MCF 10A (cell line): Measurements from ENCODE around the gene CCDC124. TPM values are rescaled to one million over a fixed set of nuclear protein-coding genes. Genes with fewer than 3 reads are reported as not detected.

Experiments used
- BruUV-seq: library from RNA; stranded (reverse); fragments of 400-500 nt; replicated peaks from 2 replicates; lab custom pipeline; 2021; lab: Mats Ljungman, UMichigan
- CTCF ChIA-PET: fragments of 300-600 bp; sonication (Branson Sonifier 250); formaldehyde crosslinking; extraction: SDS; loops from one replicate; lab custom pipeline; 2021; ENCODE audit warnings: antibody characterized with exemption, inconsistent platforms; lab: Yijun Ruan, JAX
- POLR2A ChIA-PET: fragments of 300-600, 350-650 bp; sonication (Branson Sonifier 250); formaldehyde crosslinking; extraction: SDS; loops from one replicate; lab custom pipeline; 2020; ENCODE audit warnings: antibody characterized with exemption, inconsistent platforms; lab: Yijun Ruan, JAX
- DNase-seq: peaks from one replicate; pipeline ENCODE4 v3.0.0-alpha.2; 2018; ENCODE audit not compliant: unreplicated experiment
- H3K27ac Mint-ChIP-seq: one replicate; pipeline ENCODE4 v1.8.0; 2022; ENCODE audit warnings: mild to moderate bottlenecking, low read depth, mixed read lengths; ENCODE audit not compliant: unreplicated experiment
- H3K27me3 Mint-ChIP-seq: one replicate; pipeline ENCODE4 v1.8.0; 2022; ENCODE audit warnings: mixed read lengths; ENCODE audit not compliant: insufficient read depth, unreplicated experiment
- H3K36me3 Mint-ChIP-seq: one replicate; pipeline ENCODE4 v1.8.0; 2022; ENCODE audit warnings: mild to moderate bottlenecking, moderate library complexity, mixed read lengths; ENCODE audit not compliant: insufficient read depth, unreplicated experiment
- H3K4me1 Mint-ChIP-seq: one replicate; pipeline ENCODE4 v1.8.0; 2022; ENCODE audit warnings: mixed read lengths; ENCODE audit not compliant: insufficient read depth, unreplicated experiment
- H3K4me3 Mint-ChIP-seq: one replicate; pipeline ENCODE4 v1.8.0; 2022; ENCODE audit warnings: mild to moderate bottlenecking, moderate library complexity, mixed read lengths; ENCODE audit not compliant: unreplicated experiment
- H3K9me3 Mint-ChIP-seq: one replicate; pipeline ENCODE4 v1.8.0; 2022; ENCODE audit warnings: mixed read lengths; ENCODE audit not compliant: unreplicated experiment
- intact Hi-C: fragments of 100-400 bp; cut with micrococcal nuclease; formaldehyde crosslinking; loops from 2 replicates; pipeline ENCODE4 v1.14.1; 2022
- total RNA-seq: library from RNA; stranded (reverse); gene quantifications from 2 replicates; pipeline ENCODE4 v1.2.3, GENCODE V29; 2022
- TF ChIP-seq, protein P1 (sequence below): fragments of 200-600 bp; IDR thresholded peaks from one replicate; pipeline ENCODE4 v1.8.0; 2022; ENCODE audit warnings: antibody characterized with exemption, mild to moderate bottlenecking; ENCODE audit not compliant: unreplicated experiment

The CCDC124 gene
- total RNA-seq, 1 experiment from 2014 or later, result 122 TPM

DNA sequence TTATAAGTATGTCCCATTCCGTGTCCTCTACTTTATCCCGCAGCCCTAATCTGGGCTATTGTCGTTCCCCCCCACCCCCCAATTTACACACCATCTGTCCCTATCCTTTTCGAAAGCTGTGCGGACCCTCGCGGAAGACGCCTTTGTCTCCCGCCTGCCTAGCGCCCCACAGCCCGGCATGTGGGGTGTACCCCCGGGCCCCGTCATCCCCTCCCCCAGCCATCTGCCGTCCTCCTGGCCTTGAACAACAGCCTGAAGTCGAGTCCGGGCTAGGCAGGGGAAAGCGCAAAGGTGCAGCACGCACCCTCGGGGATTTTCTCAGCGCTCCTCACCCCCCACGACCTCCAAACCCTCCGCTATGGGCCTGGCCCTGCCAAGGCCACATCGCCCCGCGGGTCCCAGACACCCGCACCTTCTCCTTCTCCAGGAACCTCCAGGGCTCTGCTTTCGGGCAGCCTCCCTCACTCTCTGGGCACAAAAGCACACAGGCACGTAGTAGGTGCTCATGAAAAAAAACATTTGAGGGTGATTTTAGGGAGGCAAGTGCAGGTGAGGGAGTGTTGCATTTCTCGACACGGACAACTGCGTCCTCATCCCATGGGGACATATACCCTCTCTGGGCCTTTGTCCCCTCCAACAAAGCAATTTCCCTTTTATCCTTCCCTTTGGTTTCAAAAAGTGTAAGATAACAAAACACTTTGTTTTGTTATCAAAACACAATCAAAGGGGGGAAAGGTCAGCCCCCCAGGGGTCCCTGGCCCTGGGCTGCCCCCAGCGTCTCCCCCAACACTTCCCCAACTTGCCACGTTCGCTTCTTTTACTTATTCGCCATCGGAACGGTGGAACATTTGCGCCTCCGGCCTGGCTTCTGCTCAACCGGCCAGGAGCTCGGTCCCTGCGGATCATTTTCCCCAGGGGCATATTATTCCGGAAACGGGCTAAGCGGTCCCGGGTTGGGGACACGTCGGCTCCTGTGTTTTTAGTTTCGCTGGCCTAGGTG, 16.4 kb downstream of the CCDC124 start:
- Mint-ChIP-seq H3K9me3 (no peaks in the 10 kb centered on the region), H3K36me3 (no peaks in the 10 kb centered on the region), H3K4me3 (peak overlapping the region; percentile 83), H3K4me1 (peaks cover 15% of the 10 kb centered on the region), H3K27ac (no peak overlapping the region), H3K27me3 (peaks cover 52% of the 10 kb centered on the region)
- intact Hi-C loops, result no loop called here
- DNase-seq, result no peak
- POLR2A ChIA-PET, result interaction anchor here (0.6 to 1.8 kb wide), 3 partner anchors 8 to 27 kb away, joined by 3 to 15 read pairs (median 3); partner anchors contain the start of gene CCDC124
- CTCF ChIA-PET, result interaction anchor here (0.6 to 1.5 kb wide), 4 partner anchors 11 to 550 kb away, joined by 3 to 8 read pairs (median 4); no protein-coding TSS in a partner anchor
- TF ChIP-seq, protein P1, sequence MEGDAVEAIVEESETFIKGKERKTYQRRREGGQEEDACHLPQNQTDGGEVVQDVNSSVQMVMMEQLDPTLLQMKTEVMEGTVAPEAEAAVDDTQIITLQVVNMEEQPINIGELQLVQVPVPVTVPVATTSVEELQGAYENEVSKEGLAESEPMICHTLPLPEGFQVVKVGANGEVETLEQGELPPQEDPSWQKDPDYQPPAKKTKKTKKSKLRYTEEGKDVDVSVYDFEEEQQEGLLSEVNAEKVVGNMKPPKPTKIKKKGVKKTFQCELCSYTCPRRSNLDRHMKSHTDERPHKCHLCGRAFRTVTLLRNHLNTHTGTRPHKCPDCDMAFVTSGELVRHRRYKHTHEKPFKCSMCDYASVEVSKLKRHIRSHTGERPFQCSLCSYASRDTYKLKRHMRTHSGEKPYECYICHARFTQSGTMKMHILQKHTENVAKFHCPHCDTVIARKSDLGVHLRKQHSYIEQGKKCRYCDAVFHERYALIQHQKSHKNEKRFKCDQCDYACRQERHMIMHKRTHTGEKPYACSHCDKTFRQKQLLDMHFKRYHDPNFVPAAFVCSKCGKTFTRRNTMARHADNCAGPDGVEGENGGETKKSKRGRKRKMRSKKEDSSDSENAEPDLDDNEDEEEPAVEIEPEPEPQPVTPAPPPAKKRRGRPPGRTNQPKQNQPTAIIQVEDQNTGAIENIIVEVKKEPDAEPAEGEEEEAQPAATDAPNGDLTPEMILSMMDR, result no peak
- no TSS peak for BruUV-seq

DNA sequence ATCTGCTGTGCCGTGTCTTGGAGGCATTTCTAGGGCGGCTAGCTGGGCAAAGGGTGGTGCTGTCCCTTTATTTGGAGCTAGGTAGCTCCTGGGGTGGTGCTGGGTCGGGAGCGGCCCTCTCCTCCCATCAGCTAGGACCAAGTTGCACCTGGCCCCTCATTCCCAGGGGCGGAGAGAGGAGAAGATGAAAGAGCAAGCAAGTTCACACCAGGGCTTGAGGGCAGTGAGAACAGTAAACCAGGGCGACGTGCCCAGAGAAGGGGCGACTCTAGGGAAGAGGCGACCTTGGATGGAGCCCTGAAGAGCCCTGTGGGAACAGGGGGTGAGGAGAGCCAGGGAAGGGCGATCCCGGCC, 17.1 kb downstream of the CCDC124 start:
- ChIA-PET POLR2A (interaction anchor here (0.6 kb wide), 1 partner anchor 26 kb away, joined by 3 read pairs; no protein-coding TSS in a partner anchor), CTCF (interaction anchor here (0.7 to 1.5 kb wide), 3 partner anchors 12 to 47 kb away, joined by 3 to 8 read pairs (median 4); no protein-coding TSS in a partner anchor)
- Mint-ChIP-seq H3K36me3 (no peaks in the 10 kb centered on the region), H3K4me3 (no peak overlapping the region), H3K27me3 (peaks cover 53% of the 10 kb centered on the region), H3K4me1 (peaks cover 11% of the 10 kb centered on the region), H3K9me3 (no peaks in the 10 kb centered on the region), H3K27ac (peak overlapping the region; percentile 71)
- no TSS peak for BruUV-seq
- TF ChIP-seq, protein P1, result no peak
- no peak for DNase-seq
- intact Hi-C loops, result no loop called here

DNA sequence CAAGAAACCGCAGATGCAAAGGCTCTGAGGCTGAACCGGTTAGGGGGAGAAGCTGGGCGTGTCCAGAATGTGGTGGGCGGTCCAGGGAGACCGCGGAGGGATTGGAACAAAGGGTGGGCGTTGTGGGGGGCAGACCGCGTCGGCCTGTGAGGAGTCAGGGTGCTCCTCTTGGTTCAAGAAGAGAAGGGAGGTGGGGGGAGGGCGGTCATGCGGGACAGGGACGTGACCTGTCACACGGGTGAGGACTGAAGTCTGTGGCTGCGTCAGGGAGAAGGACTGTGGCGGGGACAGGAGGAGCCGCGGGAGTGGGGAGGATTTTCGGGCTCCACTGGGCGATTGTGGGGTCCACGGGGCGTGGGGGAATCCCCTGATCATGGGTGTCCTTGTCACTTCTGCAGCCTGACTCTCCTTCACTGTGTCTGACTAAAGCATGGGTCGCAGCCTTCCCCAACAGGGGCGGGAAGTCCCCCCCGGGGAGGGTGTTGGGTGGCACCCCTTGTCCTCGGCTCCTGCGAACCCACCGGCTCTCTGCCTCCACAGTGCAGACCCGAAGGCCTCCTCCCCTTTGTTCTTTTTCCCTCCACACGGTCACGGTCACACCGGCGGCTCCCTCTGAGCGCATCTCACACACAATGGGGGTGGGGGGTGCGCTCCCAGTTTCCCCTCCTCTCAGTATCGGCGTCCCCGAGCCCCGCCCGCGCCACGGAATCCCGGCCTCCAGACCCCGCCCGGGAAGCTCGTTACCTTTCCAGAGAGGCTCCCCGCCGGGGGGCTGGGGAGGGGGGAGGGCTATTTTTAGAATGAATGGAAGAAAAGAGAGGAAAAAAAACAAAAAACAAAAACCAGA, 17.7 kb downstream of the CCDC124 start:
- Mint-ChIP-seq H3K27me3 (peaks cover 53% of the 10 kb centered on the region), H3K9me3 (no peaks in the 10 kb centered on the region), H3K27ac (peak overlapping the region; percentile 71), H3K36me3 (no peaks in the 10 kb centered on the region), H3K4me3 (no peak overlapping the region), H3K4me1 (peaks cover 11% of the 10 kb centered on the region)
- intact Hi-C loops, result no loop called here
- TF ChIP-seq, protein P1, result no peak
- DNase-seq, result no peak
- BruUV-seq, result no TSS peak
- CTCF ChIA-PET, result interaction anchor here (1.5 kb wide), 1 partner anchor 46 kb away, joined by 8 read pairs; no protein-coding TSS in a partner anchor
- POLR2A ChIA-PET, result interaction anchor here (0.6 kb wide), 1 partner anchor 25 kb away, joined by 3 read pairs; no protein-coding TSS in a partner anchor
